GM20431 (cell line): ENCODE data around the gene EFHD2.
"Not testable (repeated sequence)": the region's sequence is repeated elsewhere in the genome, so short reads cannot be mapped to it uniquely, and the experiment has no call there.

Experiments
- in situ Hi-C: fragments of 300-500 bp; cut with MseI, MboI; formaldehyde crosslinking; loops from one replicate; pipeline ENCODE4 v1.15.0; 2020; ENCODE audit warnings: low sequenced_read_pairs; ENCODE audit not compliant: unreplicated experiment

EFHD2 gene

DNA sequence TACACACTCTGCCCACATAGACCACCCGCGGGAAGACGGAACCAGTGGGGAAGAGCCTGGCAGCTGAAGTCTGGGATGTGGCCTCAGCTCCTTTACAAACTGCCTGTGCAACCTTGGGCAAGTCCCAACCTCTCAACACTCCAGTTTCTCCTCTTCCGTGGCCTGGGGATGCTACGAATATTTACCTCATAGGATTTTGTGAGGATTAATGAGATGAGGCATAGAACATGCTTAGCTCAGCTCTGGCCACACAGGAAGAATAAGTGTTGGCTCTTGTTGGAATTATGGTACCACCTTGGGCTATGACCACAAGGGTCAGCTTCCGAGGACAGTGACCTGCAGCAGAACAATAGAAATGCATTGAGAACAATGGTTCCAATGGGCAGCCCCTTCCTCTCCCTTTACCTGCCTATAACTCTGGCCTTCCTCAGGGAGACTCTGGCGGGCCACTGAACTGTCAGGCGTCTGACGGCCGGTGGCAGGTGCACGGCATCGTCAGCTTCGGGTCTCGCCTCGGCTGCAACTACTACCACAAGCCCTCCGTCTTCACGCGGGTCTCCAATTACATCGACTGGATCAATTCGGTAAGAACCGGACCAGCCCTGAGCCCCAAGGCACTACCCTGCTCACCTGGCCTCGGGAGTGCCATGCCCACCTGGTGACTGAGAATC is 57.4 kb downstream of the EFHD2 start:
- in situ Hi-C loops, result not testable (repeated sequence)

DNA sequence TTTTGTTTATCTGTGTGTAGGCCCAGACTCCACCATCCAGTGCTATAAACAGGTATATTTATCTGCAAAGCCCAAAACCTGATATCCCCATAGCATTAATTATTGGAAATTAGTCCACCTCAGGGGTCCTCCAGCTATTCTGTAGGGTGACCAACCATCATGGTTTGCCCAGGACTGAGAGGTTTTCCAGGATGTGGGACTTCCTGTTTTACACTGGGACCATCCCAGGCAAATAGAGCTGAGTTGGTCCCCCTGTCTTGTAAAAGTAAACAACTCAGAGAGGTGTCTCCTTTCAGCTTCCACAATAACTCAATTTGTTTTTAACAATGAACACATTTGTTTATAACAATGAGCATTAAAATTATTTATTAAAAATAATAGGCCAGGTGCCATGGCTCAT is 58.5 kb downstream of the EFHD2 start:
- in situ Hi-C loops, result no loop called here

DNA sequence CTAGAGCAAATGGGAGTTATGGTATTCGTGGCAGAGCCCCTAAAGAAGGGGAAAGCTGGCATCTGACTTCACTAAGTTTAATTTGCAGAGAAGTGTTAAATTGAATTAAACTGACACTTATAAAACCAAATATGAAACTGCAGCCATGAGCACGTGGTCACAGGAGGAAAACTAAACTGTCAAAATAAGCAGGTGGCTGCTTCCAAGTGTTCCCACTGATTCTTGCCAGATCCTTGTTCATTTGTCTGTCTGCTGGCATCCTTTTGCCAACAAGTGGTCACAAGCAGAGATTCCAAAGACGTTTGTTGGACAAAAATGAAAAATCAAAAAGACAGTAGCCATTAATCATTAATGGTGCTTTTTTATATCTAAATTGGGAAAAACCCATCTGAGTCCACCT is 59.7 kb downstream of the EFHD2 start:
- in situ Hi-C loops, result no loop called here

DNA sequence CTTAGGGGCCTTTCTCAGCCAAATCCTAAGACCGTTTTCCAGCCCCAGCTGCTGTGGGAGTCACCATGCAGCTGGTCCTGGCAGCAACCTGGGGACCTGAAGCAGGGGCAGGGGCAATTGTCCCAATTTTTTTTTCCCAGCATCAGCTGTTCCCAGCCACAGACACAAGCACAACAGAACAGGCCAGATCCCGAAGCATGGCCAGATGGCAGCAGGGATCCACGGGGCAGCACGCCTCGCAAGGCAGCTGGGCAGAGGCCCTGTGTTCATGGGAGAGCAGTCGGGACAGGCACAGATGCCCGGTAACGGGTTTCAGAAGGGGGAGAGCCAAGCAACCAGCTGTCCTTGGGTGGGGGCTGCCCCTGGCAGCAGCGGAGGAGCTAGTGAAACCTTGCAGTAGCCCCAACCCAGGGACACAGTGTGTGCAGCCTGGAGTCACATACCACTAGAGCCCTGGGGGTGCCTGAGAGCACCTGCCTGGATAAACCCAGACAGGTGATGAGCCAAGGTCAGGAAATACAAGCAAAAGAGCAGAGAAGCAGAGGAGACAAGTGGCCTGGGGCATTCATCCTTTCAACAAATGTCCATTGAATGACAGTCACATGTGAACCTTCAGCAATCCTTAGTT is 60.2 kb downstream of the EFHD2 start:
- in situ Hi-C loops, result not testable (repeated sequence)

DNA sequence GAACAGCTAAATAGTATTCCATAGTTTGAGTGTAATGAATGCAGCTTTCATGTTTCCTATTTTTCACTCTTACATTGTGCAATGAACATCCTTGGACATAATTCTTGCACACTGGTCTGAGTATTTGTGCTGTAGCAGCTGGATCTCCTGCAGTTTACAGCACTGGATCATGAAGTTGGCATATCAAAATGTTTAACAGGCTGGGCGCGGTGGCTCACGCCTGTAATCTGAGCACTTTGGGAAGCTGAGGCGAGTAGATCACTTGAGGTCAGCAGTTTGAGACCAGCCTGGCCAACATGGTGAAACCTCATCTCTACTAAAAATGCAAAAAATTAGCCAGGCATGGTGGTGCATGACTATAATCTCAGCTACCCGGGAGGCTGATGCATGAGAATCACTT is 61.4 kb downstream of the EFHD2 start:
- in situ Hi-C loops, result not testable (repeated sequence)

DNA sequence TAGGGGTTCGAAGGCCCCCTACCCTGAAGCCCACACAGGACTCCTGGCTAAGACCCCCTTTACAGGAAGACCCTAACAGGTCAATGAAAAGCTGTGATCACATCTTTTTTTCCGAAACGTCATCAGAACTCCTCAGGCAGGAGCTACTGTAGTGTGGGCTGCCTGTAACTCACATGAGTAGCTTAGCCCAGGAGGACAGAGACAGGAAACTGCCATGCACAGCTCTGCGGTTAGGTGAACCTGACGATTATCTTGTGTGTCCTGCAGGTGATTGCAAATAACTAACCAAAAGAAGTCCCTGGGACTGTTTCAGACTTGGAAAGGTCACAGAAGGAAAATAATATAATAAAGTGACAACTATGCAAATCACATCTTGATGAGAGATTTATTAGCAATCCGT is 62.0 kb downstream of the EFHD2 start:
- in situ Hi-C loops, result not testable (repeated sequence)

DNA sequence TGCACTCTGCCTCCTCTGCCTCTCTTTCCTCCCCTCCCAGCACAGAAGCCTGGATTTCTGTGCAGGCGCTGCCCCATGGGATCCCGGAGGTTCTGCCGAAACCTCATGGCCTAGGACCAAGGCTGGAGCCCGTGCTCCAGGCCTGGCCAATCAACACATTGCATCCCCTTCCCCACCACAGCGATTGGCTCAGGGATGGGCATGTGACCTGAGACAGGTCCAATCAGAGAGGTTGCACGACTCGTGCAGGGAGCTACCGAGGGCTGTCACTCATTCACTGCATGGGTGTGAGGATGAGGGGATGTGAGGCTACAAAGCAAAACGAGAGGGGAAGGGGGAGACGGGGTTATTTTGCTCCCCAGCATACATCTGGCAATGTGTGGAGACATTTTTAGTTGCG is 62.9 kb downstream of the EFHD2 start:
- in situ Hi-C loops, result no loop called here

DNA sequence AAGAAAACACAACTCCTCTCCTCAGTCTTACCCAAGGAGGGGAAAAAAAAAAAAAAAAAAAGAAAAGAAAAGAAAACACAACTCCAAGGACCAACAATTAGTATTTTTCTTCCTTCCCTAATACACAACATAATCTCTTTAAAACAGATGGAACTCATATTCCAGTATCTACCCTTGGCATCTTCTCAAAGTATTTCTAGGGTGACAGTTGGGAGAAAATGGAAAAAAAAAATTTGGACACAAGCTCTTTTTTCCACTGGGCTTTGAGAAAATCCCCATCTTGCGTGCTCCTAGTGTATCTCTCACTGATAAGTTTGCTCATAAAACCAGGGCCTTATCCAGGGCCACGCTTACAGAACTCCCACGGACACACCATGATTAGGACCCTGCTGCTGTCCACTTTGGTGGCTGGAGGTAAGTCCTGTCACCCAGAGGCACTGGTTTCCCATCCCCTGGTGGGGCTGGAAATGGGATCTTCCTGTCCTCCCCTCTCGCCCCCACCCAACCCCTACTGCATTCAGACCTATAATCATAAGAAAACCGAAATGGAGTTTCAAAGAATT is 66.1 kb downstream of the EFHD2 start, which contains the start of gene CELA2B:
TSS of gene CELA2B (plus strand) at position 353 of the 563 bp plus-strand sequence. CDS start at position 375, 22 bp downstream.
- in situ Hi-C loops, result no loop called here

DNA sequence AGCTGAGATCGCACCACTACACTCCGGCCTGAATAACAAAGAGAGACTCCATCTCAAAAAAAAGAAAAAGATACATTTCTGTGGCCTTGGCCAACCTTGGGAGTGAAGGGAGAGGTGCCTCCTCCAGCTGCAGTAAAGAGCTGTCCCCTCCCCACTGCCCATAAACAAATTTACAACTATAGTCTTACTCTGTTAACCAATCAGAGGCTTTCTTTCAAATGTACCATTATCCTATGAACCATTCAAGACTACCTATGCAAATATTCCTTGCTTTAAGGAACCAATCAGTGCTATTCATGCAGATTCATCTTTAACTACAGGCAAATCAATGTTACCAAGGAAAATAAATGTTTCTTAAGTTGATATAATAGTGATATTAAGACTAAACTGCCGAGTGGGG is 67.2 kb downstream of the EFHD2 start:
- in situ Hi-C loops, result no loop called here

DNA sequence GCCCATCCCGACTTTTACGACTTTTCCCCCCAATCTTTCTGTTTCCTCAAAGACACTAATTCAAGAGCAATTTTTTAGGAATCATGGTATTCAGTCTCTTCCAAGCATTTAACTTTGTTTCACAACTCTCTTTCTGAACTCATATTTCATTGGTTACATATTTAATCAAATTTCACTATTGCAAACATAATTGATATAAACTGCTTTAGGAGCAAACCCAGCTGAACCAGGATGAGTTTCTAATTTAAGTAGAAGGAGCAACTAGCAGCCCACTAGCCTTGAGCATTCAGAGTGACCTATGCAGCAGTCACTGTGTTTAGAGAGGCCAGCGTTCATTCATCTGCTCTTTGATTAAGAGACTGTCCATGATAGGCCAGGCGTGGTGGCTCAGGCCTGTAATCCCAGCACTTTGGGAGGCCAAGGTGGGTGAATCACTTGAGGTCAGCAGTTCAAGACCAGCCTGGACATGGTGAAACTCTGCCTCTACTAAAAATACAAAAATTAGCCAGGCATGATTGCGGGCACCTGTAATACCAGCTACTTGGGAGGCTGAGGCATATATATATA is 68.0 kb downstream of the EFHD2 start:
- in situ Hi-C loops, result no loop called here
